Gastroesophageal sphincter (tissue), 3 donors: ENCODE measurements around the gene ARMH3.

Source experiments
- CTCF ChIP-seq, 4 experiments: fragments of 200-600 bp in 2 of 4; fragments of 450-650 bp in 2 of 4; sonication (generic) in 1 of 4; IDR thresholded peaks; one replicate each; pipeline ENCODE4 v1.5.1; 2017 to 2019; ENCODE audit warnings: antibody characterized with exemption in 4 of 4, mild to moderate bottlenecking in 2 of 4, moderate library complexity in 2 of 4
- EP300 ChIP-seq: sonication (generic); formaldehyde crosslinking; IDR thresholded peaks from one replicate; pipeline ENCODE4 v1.6.1; 2017; ENCODE audit warnings: antibody characterized with exemption, mild to moderate bottlenecking
- POLR2A ChIP-seq, 2 donors: fragments of 450-650 bp; IDR thresholded peaks; one replicate each; pipeline ENCODE4 v1.6.1; 2017; ENCODE audit warnings: antibody characterized with exemption in 2 of 2, mild to moderate bottlenecking in 2 of 2, moderate library complexity in 1 of 2

- no peak for TF ChIP-seq CTCF (IDR thresholded peaks at IDR 0.05)
- TF ChIP-seq EP300 = no peak
- no peak for TF ChIP-seq POLR2A (IDR thresholded peaks at IDR 0.05)
Measured at GRCh38 chr10:101859530-101859929, 196.4 kb downstream of the ARMH3 start.
